Central memory CD4-positive, alpha-beta T cell (primary cell): ENCODE measurements around the gene PRSS50.

Experiments used
- DNase-seq: peaks from one replicate; pipeline ENCODE4 v3.0.0; 2022

The PRSS50 gene

DNA sequence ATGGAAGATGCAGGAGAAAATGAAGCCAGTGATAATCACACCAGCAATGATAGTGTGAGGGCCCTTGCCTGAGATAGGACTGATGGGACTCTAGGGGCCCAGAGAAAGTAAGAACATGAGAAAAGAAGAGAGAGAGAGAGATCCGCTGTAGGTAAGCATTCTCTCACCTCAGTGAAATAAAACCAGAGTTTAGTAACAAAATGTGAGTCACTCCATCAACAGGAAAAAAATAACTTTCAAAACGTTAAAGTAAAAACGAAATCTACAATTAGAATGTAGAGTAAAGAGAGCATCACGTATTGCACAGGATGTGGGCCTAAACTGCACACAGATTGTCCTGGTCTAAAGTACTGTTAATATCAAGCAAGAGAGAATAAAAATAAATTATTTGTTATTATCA is 6.8 kb upstream of the PRSS50 start:
- DNase-seq: no peak

DNA sequence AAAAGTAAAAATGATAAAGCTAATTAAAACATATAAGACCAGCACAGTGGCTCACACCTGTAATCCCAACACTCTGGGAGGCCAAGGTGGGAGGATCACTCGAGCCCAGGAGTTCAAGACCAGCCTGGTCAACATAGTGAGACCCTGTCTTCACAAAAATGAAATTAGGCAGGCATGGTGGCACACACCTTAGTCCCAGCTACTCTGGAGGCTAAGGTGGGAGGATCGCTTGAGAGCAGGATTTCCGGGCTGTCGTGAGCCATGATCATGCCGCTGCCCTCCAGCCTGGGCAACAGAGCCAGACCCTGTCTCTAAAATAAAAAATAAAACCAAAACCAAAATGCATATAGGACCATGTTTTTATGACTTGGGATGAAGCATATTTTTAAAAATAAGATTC is 4.8 kb upstream of the PRSS50 start:
- DNase-seq: no peak

DNA sequence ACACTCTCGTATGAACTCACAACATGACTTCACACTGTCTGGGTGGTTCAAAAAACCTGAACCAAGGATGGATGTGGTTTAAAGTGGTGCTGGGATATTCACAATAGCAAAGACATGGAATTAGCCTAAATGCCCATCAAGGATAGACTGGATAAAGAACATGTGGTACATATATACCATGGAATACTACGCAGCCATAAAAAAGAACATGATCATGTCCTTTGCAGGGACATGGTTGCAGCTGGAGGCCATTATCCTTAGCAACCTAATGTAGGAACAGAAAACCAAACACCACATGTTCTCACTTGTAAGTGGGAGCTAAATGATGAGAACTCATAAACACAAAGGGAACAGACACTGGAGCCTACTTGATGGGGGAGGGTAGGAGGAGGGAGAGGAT is 3.3 kb upstream of the PRSS50 start:
- DNase-seq: no peak

DNA sequence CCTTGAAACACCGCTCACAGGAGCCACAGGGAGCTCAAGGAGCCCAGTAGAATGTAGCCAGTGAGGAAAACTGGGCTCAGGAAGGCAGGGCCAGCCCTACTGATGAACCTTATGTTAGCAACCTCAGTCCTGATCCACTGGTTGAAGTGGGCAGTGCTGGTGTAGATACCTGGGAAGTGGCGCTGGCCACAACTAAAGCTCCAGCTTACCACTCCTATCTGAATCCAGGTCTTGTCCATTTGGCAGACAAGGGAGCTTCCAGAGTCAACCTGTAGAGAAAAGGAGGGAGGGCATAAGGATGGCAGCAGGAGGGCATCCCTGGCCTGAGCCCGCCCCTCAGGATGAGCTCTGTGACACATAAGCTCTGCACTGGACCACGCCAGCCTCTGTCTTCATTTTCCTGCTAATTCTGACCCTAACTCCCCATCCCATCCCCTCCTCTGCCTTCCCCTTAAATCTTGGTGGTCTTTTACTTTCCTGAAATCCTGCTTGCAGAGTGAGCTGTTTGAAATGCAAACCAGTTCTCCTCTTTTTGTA is 2.1 kb upstream of the PRSS50 start:
- no peak for DNase-seq

DNA sequence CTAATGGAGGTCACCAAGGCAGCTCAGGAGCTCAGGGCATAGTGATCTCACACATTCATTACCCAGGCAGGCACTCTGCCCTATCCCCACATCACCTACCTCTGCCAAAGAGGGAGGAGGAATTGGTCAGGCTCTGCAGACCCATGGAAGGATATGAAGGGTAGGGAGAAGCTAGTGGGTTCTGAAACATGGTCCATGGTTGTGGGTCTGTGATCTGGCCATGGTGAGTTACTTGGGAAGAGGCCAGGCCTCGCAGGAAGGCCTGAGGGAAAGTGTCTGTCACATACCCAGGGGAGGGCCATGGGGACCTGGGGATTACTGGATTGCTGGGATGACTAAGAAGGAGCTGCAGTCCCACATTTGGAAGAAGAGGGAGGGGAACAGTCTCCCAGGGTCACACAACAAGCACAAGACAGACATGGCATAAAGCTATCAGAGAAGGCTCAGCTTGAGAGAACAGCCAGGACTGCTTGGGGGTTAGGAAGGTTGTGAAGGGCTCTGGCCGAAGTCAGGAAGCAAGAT is 1.4 kb upstream of the PRSS50 start:
- no peak for DNase-seq

DNA sequence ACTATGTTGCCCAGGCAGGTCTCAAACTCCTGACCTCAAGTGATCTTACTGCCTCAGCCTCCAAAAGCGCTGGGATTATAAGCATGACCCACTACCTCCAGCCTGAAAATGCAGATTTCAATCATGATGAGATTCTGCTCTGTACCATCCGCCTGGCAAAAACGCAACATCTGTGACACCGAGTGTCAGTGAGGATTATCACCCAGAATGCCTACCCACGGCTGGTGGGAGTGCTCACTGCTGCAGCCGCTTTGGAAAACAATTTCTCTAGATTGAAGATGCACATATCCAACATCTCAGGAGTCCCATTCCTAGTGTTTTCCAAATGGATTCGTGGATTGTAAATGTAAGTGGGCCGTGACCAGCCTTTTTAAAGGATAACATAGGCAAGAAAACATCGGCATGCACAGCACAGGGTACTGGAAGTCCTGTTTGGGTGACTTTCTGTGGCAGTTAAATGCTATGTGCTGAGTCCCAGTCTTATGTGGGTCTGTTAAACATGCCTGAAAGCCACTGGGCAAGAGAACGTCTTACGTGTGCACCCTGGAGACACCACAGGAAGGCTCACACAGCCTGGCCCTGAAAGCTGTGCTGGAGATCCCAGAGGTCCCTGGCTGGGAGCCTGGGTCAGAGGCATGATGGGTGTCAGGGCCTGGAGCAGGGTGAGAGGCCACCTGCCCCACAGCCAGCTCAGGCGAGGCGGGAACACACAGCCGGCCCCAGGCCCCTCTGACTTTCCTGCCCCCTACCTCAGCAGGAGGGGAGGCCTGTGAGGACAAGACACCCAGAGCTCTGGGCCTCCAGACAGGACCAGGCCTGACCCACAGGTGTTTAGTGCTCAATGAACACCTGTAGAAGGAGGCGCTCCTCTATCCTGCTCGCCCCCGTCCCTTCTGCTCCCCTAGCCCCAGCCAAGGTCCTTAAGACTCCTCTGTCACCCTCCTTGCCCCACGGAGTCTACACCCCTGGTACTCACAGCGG is 918 bp downstream of the PRSS50 start:
- no peak for DNase-seq

DNA sequence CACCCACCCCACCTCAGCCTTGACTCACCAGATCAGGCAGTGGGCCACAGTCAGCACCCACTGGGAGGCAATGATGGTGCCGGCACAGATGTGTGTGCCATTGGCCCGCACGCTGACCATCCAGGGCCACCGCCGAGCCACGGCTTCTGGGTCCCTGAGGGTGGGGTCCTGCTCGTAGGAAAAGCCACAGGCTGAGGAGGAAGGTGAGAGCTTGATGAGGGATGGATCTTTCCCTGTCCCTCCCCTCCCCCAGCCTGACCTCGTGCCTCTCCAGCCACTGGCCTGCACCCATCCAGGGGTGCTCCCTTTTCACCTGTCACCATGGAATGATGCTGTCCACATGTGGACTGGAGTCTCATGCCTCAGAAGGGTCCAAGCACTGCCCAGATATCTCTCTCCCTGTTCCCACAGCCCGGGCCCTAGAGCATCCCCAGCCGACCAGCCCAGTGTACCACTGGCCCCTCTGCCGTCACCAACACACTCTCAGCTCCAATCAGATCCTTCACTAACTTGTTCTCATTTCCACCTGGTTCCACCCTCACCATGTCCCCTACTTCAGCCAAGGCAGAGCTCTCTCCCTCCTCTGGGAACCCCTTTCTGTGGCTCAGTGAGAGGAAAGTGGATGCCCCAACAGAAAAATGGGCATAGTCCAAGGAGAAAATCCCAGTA is 2.0 kb downstream of the PRSS50 start:
- no peak for DNase-seq

DNA sequence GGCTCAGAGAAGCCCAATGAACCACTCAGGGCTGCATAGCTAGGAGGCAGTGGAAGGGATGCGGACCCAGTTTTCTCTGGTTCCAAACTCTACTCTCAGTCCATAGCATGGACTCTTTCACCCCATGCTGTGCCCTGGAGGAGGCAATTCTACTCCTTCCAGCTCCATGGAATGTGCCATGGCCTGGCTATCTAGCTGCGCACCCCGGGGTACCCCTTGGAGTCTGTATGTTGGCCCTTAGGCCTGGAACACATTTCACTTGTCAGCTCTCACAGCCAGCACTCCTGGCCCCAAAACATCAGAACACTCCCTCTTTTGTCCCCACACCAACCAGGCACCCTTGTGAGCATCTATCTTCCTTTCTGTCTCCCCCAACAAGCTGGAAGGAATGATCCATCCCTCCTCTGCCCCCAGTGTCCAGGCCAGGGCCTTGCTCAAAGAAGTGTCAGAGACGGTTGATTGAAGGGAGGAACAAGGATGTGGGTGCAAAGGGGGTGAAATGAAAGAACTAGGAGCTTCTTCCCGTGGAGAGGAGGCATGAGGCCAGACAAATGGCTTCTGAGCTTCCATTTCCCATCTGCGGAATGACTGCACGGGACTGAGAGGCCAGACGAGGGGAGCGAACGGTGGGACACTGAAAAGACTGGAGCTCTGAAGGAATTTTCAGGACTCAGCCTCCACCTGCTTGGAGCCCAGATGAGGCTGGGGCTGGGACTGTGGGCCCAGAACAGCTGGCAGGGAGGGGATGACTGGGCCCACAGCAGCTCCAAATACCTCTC is 2.8 kb downstream of the PRSS50 start:
- DNase-seq: no peak

DNA sequence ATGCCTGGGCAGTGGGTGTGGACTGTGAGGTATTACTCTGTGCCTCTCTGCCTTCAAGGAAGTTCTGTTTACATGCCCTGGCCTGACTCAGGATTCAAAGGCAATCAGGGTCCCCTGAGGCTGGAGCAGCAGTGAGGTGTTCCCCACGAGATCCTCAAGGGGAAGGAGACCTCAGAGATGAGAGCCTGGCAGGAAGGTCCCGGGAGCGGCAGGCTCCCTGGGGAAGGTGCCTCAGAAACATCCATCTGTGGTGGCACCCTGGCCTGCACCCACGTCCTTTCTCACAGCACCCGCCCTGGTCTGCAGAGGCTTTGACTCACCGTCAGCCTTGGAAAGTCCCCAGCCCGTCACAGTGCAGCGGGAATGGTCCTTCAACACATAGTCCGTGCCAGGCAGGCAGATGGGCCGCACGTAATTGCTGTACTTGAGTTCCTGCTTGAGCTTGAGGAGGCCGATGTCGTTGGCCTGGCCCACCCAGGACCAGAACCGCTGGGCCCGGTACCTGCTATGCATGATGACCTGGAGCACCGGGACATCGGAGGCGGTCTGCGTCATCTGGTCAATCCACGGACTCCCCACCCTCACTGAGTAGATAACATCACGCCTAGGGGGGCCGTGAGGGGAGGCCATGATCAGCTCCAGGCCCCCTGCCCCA is 3.6 kb downstream of the PRSS50 start:
- DNase-seq: no peak

DNA sequence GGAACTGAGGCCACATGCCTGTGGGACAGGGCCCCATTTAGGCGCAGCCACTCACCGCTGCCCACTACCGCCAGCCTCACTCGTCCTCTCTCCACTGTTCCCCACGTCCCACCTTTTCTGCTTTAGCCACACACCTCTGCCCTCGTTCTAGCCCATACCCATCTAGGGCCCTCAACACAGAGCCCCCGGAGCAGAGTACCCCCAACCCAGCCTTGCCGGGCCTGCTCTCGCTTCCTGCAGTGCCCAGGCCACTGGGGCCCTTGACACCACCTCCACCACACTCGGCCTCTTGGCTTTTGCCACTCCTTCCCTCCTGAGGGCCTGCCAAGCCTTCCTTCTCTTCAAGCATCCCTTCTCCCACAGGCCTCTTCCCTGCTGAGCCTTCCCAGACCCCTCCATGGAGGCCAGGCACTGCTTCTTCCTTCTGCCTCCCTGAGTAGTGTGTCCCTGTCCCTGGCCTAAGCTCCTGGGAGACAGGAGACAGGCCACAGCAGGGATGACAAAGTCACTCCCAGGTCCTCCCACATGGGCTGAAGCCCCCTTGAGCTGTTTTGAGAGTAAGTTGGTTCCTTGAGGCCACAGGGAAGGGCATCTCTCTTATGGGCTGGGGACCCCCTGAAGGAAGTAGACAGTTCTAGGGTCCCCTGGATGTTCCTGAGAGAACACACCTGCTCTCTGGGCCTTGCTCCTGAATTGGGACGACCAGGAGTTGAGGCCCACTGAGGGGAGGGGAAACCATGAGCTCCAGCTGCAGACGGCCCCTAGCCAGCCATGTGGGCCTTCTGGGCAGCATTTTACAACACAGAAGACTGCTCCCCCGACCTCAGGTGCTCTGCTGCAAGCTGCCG is 4.4 kb downstream of the PRSS50 start:
- no peak for DNase-seq

DNA sequence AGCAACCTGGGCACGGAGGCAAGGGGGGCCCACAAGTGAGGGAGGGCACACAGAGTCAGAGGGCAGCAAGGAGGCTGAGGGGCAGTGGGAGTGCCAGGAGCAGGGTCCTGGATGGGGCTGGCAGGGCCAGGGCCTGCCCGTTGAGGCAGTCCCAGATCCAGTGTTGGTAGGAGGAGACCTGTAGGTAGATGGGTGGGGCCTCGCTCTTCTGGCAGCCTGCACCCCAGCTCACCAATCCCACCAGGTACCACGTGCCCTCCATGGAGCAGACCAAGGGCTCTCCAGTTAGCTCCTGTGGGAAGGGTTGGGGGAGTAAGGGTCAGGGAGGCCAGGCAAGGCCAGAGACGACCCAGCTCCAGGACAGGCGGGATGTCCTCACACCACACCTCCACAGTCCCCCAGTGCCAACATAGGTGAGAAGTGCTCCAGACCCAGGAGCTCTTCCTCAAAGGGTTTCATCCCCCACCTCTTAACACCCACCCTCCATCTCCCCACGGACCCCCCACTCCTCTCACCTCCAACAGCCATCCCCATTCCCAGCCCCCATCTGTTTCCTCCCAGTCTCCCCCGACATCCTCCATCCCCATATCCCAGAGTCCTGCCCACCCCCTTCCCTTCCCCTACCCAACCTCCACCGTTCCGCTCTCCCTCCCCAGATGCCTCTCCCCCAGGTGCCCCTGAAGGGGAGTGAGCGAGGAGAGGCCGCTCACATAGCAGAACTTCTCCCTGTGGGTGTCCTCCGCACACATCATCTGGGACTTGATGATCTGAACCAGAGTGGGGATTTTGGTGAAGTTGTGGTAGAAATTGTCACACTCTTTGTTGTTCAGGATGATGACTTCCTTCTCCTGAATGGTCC is 5.2 kb downstream of the PRSS50 start:
- no peak for DNase-seq

DNA sequence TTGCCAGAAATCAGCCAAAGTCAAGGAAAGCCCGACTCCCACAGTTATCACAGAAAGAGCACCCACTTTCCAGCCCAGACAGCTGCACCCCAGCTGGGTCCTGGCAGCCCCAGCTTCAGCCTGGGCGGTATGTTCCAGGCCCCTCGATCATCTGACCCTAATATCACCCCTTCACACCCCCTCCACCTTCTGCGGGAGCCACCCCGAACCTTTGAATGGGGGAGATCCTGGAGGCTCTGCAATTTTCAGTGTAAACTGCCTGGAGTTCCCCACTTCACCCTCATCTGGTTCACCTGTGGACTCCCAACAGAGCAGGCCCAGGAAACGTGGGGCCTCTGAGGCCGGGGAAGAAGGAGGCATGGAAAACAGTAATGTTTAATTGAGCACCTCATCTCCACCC is 5.9 kb downstream of the PRSS50 start:
- DNase-seq: no peak

DNA sequence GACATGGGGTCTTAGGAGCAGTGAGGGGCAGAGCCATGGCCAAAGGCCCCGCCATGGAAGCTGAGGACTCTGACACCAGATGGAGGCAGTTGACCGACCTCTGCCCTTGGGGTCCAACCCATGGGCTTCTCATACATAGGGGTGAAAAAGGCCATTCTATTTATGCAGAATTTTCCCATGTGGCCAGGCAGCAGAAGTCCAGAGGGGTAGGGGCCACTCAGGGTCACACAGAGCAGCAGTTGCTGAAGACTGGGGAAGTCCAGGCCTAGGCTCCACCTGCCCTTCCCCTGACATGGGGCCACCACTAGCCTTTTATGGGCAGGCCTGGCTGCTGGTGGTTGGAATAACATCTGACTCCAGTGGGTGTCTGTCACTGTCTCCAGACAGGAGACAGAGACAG is 6.4 kb downstream of the PRSS50 start:
- no peak for DNase-seq

DNA sequence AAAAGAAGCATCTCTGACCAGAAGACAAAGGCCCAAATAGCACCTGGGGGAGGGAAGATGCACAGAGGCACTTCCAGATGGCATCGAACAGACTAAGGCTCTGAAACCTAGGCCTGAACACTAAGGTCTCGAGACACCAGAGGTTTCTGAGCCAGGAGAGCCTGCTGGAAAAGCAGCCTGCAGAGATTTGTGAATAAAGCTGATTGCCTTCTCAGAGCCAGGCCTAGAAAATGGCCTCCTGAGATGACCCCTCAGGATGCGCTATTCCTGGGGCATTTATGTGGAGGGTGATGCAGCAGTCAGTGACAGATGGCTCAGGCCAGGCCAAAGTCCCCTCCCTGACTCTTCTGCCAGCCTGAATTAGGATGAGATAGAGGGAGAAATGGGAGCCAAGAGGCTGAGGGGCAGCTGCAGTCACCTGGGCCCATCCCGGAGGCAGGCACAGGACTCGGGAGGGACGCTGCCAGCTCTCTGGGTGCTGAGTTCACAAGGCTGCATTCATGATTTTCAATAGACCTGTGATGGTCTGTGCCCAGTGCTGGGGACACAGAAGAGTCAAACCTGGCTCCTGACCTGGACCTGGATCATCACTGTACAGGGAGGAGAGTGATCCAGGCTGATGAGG is 6.9 kb downstream of the PRSS50 start:
- no peak for DNase-seq

DNA sequence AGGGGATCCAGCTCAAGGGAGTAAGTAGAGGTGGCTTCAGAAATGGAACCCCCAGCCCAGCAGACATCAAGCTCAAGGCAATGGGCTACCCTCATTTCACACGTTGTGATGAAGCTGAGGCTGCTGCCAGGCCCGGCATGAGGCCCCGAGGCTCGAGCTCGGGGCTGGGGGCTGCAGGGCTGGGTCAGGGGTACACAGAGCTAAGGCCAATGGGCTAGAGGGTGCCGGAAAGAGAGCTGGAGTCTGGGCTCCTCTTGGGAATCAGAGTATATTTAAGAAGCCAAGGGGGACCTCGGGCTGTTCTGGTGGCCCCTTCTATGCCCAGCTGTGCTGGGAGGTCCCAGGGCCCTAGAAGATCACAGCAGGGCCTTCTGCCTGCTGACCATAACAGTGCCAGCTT is 7.4 kb downstream of the PRSS50 start:
- no peak for DNase-seq

DNA sequence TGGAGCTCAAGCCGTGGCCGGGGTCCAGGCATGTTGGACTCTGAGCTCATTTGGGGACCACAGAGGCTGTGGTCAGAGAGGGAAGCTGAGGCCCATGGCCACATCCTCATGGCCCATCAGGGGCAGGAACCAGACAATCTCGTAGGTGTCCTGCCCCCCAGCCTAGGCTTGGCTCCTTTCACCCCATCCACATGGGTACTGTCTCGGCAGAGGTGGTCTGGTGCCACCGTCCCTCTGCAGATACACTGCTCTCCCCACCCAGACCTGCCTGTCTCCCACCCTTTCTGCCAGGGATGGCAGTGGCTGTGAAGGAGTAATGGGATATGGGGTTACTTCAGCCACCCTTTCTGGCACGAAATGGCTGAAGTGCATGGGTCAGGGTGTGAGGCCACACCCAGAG is 7.9 kb downstream of the PRSS50 start:
- no peak for DNase-seq

DNA sequence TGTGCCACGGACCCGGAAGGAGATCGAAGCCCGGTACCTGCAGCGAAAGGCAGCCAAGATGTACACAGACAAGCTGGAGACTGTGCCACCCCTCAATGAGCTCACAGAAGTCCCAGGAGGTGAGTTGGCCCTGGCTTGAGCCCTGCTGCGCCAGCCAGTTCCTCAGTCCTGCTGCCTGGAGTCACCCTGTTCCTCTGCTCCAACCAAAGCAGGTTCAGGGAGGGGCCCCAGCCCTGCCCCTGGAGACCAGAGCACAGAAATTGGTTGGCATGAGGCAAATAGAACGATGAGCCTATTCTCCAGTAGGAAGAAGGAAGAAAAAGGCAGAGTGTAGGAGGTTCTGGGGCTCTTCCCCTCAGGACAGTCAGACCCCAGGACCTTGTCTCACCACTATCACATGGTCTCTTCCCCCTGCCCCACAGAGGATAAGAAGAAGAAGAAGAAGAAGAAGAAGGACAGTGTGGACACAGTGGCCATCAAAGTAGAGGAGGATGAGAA is 8.5 kb downstream of the PRSS50 start:
- DNase-seq: no peak

DNA sequence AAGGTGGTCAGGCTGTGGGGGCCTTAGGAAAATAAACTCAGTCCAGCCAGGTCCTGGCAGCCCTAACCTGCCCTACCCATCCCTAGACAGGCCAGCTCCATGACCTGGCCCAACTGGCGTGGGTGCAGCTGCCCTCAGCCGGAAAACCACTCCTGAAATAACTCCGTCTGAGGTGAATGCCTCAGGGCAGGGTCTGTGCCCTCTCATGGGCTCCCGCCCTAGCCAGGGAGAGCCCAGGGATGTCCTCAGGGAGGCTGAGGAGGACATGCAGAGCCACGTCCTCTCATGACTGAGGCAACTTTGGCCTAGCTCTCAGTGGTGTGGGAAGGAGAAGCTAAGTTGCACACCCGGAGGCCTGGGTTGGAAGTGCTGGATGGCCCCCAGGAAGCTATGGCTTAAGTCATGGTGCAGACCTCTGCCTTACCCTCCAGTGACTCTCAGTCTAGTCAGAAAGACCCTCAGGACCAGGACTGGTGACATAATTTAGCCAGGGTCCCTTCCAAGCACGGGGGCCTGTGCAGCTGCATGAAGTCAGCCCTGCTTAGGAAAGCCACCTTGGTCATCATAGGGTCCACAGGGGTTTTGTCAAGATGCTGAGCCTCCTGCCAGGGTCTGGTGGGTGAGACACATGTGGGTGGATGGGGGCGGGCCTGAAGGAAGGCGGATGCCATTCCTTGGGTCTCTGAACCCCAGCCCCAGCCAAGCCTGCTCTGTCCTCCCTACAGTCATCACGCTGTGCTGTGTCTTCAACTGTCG is 9.1 kb downstream of the PRSS50 start:
- no peak for DNase-seq

DNA sequence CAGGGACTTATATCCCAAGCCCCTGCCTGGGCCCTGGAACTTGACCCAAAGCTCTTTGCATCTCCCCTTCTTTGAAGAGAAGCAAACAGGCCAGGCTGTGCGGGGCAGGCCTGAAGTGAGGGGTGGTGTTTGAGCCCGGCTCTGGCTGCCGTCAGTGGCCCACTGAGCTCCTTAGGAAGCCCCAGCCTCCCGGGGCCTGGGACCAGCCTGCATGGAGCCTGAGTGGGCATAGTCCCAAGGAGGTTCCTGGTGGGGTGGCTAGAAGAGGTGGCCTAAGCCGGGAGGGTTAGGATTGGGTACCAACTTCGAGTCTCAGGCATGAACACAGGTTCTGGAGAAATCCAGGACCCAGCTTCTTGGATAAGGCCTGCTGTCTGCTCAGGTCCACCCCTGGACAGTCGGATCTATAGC is 10.1 kb downstream of the PRSS50 start:
- no peak for DNase-seq
